ENCODE measurements around the gene CDRT15.
"Not testable (repeated sequence)": the region's sequence is repeated elsewhere in the genome, so short reads cannot be mapped to it uniquely, and the experiment has no call there.

The CDRT15 gene

DNA sequence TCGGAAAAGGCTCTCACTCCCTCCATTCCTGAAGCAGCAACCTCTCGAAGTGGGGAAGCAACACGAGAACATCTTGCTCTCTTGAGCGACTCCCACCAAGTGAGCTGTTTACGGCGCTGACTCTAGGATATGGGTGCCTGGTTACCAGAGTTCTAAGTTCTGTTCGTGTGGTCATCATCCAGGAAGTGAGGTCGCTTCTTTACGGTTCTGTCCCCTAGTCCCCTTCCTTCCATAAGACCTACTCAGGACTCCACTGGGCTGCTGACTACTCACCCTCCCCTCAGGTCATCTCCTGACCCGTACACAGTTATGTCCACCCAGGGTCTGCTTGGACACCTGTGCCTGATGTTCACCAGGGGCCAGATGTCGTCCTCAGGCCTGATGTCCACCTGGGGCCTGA lies at the start of gene CDRT15:
Gene CDRT15 (minus strand): TSS at position 101 of the 400 bp plus-strand sequence. CDS start 29 bp downstream, at position 72.
- not testable (repeated sequence) for FAIRE-seq

DNA sequence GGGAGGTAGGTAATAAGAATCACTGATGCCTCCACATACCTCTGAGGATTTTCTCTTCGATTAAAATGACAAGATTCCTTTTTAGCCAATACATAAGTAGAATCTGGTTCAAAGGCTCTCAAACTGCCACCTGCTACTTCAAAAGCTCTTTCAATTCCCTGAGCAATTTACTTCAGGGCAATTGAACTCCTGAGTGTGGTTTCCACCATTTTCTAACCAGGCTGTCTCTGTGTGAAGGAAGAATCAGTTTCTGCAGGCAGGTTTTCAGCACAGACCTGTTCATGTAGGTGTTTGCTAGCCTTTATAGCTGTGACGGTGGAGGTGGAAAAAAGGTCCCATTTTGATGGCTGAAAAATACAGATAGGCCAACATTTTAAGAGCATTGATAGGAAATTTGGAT lies 46.1 kb upstream of the CDRT15 start:
- no peak for FAIRE-seq

DNA sequence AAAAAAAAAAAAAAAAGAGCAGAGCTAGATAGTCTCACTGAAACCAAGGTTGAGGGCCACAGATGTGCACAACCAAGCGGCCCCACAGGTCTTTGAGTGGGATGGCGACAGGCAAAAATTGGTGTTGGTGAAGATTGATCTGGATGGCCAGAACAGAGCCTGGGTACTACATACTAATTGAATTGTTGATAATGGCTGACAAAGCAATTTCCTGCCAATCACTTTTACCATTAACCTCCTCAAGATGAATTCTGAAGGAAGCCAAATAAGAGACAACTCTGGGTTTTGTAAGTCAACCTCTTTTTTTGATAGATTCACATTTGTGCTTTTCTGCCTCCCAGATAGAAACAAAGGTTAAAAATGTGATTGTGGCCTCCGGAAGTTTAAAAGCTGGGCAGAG lies 44.9 kb upstream of the CDRT15 start:
- no peak for FAIRE-seq

DNA sequence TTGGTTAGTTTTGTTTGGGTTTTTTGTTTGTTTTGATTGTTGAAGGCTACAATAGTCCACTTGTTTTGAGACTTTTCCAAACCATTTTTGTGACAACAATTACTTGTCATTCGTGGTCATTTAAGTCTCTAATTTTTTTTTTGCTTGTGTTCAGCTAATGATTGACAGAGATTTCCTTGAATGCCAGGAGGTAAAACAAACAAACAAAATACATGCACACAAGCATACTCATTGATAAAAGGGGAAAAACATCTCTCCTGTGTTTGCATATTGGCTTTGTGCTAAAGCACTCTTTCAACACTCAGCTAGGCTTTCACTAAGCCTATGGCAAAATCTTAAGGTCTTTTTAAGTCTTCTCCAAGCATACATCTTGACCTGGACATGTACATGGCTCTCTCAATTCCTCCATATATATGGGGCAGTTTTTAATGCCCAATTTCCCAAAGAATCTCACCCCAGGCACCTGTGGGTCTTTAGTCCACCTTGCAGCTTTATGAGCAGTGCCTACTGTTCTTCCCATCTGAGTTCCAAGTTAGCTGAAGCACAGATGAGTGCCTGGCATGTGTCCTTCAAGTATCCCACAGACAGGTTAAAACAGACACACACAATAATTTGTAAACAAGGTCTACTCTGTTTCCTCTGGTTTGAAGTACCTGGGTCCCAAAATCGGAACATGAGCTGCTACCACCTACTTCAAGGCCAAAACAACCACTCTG lies 40.0 kb upstream of the CDRT15 start:
- no peak for FAIRE-seq

DNA sequence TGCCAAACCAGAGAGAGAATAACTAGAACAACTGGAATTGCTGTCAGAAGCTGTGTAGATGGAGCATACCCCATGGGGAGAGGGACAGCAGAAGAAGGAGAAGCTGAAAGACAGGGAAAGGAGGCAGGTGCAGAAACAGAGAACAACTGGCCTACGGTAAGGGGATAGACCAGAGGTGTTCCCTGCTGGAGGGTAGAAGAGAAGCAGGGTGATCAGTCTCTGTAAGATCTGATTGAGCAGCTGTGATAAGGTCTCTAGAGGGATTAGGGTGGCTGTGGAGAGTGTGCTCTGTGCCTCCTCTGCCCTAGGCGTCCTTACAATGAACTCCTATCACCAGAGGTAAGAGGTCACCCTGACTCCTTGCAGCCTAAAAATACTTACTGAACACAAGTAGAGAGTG lies 33.8 kb upstream of the CDRT15 start:
- FAIRE-seq, result no peak

DNA sequence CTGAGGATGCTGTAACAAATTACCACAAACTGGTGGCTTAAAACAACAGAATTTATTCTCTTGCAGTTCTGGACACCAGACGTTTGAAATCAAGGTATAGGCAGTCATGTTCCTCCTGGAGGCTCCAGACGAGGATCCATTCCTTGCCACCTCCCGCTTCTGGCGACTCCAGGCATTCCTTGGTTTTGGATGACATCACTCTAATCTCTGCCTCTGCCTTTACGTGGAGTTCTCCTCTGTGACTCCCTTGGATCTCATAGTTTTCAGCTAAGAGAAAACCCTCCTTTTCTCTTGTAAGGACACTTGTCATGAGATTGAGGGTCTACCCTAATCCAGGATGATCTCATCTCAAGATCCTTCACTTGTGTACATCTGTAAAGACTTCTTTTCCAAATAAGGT lies 32.8 kb upstream of the CDRT15 start:
- no peak for FAIRE-seq

DNA sequence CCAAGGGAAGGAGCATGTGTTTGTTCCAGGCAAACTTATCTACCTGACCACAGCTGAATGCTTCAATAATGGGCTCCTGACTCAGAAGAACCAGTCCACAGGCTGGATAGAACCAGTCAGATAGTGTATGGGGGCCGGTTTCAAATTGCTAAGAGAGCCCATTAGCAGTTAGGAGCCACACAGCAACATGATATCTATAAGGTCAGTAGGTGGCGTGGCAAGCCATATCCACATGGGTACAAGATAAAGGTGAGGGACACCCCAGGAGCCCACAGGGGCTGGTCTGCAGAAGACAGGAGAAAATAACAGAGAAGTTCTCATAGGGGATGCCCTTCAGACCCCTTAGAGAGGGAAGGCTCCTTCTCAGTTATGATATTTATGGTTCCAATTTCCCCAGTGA lies 31.6 kb upstream of the CDRT15 start:
- no peak for FAIRE-seq

DNA sequence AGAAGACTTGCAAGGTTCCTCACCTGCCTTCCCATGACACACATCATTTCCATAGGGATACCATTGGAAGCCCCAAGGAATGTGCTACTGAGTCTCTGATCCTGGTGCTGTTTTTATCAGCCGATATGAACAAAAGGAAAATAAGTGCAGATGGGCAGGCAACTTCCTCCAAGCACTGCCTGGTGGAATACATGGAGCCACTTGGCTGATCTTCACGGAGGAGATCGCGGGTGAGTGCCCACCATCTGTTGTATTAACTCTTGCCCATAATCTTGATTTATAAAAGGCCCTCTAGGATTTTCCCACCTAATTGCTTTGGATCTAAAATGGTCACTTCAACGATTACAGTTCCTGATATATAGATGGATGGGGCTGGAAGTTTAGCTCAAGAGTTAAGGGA lies 24.7 kb upstream of the CDRT15 start:
- FAIRE-seq, result no peak

DNA sequence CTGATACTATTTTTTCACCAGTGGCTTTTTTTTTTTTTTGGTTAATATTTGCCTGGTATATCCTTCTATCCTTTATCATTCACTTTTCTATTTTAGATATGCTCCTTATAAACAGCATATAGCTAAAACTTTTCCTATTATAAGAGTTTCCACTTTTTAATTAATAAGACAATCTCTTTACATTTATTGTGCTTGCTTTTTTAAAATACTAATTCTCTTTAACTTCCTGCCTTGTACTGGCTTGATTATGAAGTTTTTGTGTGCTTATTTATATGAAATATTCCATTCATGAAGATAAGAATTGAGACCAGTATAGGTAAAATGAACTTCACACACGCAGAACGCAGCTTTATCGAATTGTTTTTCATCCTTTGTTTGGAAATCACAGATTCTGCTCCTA lies 9.0 kb upstream of the CDRT15 start:
- FAIRE-seq, result no peak

DNA sequence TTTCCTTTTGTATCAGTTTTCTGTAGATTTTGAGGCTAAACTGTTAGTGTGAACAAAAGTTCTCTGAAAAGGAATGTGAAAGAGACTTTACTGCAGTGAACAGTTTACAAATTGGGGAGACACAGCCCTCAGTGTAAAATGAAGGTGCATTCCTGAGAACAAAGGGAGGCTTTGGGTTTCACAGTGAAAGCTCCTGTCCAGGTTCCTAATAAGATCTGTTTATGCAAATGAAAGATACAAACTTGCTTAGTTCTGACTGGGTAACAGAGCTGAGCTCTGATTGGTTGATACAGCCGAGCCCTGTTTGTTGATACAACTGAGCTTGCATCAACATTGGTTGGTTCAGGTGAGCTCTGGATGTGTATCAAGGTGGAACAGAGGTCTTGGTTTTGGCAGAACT lies 8.3 kb upstream of the CDRT15 start:
- FAIRE-seq, result no peak

DNA sequence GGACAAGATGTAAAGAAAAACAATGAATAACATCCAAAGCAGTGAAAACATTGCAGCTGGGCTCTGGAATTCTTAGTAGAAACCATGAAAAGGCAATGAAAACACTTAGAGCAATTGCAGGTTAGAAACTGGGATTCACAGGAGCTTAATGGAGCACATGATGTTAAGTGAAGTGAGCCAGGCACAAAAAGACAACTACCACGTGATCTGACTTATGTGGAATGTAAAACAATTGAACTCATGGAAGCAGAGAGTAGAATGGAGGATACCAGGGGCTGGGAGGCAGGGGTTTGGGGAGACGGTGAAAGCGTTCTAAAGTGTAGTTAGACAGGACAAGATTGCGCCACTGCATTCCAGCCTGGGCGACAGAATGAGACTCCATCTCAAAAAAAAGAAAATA lies 2.6 kb upstream of the CDRT15 start:
- FAIRE-seq, result not testable (repeated sequence)

DNA sequence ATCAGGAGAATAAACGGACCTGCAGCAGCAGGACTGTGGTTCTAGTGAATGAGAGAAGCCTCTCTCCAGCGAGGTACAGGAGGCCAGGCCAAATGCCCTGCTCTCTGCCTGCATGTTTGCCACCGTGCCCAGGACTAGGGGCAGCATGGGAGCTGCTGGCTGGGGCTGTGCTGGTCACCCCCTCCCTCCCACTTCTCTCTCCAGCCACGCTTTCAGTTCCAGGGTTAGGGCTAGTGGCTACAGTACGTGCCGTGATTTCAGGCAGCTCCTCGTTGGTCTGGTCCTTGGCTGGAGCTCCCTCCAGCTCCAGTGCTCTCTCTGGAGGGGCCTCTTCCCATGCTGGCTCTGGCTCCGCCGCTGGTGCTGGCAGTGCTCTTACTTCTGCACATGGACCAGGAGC lies 630 bp downstream of the CDRT15 start:
- FAIRE-seq, result not testable (repeated sequence)

DNA sequence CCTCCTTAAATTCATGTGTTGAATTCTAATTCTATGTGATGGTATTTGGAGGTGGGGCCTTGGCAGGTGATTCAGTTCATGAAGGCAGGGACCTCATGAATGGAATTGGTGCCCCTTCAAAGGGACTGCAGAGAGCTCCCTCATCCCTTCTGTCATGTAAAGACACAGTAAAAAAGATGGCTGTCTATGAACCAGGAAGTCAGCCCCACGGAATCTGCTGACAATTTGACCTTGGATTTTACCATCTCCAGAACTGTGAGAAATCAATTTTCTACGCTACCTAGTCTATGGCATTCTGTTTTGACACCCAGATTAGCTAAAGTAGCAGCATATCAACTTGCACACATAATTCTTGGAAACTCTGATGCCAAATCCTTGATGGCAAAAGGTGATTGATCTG lies 1.6 kb downstream of the CDRT15 start:
- not testable (repeated sequence) for FAIRE-seq

DNA sequence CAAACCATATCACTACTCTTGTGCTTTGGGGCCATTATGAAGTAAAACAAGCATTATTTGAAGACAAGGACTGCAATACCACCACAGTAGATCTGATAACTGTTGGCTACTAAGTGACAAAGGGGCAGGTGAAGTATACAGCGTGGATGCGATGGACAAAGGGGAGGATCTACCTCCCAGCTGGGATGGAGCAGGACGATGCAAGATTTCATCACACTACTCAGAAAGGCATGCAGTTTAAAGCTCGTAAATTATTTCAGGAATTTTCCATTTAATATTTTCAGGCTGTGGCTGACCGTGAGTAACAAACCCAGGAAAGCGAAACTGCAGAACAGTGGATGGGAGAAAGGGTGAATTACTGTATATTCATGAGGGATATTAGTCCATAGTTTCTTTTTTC lies 5.5 kb downstream of the CDRT15 start:
- FAIRE-seq, result not testable (repeated sequence)

DNA sequence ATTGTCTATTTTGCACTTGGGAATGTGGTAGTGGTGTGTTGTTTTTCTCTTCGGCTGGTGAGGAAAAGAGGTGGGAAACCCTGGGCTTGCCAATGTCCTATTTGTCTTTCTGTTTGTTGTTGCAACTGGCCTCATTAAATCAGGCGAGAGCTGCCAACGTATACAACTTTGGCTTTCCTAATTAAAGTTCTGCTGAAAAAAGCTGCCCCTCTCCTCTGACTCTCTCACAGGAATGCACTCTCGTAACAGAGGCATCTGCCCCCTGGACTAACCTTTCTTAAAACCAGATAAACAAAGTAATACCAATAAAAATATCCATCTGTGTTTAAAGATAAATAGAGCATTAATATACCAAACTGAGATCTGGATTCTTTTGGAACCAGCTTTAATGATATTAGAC lies 7.8 kb downstream of the CDRT15 start:
- no peak for FAIRE-seq

DNA sequence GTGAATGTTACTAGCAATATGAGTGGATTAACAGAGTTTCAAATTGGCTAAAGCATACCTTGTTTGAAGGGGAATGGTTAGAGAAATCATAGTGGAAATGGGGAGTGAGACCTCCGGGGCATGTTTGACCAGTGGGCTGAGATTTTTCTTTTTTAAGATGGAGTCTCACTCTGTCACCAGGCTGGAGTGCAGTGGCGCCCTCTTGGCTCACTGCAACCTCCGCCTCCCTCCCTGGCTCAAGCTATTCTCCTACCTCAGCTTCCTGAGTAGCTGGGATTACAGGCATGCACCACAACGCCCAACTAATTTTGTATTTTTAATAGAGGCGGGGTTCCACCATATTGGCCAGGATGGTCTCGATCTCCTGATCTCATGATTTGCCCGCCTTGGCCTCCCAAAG lies 9.6 kb downstream of the CDRT15 start:
- no peak for FAIRE-seq

DNA sequence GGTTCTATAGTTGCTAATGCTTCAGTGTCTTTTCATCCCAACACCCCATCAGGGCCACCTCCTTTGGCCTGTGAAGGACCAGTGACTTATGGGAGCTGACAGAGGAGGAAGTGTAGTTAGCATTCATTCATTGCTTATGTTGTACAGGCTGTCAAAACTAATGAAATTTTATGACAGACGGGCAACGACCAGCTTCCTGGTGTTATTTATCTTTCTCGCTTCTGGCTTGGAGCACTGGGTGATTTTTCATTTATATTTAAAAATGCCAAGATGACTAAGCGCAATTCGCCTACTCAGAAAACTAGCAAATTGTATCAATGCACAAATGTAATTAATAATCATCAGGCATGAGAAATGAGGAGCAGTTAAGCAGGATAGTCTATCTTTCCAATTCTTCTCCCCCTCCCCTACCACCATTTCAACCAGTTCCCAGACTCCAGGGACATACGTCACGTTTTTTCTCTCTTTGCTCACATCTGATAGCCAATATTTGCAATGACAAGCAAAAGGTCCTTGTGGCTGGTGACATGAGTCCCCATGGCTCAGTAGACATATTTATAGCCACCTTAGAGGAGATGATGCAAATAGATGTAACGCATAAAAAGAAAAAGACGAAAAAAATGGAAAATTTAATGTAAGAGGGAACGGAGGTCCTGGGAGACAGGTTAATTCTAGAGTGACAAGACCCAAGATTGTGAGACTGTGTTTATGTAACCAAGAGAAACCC lies 11.2 kb downstream of the CDRT15 start:
- FAIRE-seq, result no peak

DNA sequence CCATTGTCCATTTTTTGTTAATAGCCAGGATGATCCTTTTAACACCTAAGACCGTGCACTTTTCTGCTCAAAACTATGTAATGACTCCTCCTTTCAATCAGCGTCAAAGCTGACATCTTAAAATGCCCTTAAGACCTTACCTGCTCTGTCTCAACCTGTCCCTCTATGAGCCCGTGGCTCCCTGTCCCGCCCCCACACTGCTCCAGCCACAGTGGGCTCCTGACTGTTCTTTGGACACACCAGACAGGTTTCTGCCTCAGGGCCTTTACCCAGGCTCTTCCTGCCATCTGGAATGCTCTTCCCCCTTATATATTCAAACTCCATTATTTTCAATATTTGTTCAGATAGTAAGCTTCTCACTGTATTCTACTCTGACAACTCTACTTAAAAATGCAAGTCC lies 14.1 kb downstream of the CDRT15 start:
- FAIRE-seq, result no peak

DNA sequence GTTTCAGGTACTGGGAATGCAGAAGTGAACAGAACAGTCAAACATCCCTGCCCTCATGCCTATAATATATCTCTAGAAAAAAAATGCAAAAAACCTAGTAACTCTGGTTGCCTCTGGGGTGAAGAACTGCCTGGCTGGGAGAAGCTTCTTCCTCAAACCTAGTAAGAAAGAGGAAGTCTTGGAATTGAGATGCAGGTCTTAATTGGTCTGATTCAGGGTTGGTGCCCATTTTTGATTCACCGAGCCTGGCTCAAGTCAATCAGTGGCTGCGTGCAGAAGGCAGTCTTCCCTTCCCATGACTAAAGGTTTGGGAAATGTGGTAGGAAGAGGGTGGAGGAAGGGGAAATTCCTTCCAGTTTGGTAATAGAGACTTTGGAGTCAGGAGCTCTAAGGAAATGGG lies 22.4 kb downstream of the CDRT15 start:
- no peak for FAIRE-seq

DNA sequence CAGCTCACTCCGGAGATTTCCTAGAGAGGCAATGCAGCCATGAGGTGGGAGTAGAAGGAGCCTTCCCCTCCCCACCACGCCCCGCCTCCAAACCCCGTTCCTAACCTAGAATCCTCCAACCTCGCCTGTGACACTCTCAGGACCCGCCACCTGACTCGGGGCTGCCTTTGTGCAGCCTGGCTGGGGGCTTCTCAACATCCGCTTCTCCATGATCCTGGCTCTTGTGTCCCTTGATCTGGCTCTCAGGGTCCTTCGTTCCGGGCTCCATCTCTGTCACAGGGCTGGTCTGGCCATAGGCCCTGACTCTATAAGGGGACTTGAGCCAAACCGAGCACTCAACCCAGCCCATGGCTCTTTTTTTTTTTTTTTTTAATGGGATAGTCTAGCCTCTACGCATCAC lies 24.3 kb downstream of the CDRT15 start:
- FAIRE-seq, result no peak

DNA sequence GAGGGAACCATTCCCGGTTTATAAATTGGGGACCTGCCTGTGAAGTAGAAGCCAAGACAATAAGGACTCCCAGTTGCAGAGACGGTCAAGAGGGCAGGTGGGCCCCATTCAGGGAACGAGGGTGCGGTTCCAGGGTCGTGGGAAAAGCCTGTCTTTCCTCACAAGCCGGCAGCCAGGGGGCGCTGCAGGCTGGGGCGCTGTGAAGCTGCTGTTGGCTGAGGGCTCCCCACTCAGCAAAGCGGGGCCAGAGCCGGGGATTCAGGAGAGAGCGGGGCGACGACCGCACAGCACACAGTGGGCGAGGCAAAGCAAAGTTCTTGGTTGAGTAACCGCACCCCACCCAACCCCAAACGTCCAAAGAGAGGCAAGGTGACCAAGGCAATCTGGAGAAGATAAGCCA lies 24.9 kb downstream of the CDRT15 start:
- no peak for FAIRE-seq

DNA sequence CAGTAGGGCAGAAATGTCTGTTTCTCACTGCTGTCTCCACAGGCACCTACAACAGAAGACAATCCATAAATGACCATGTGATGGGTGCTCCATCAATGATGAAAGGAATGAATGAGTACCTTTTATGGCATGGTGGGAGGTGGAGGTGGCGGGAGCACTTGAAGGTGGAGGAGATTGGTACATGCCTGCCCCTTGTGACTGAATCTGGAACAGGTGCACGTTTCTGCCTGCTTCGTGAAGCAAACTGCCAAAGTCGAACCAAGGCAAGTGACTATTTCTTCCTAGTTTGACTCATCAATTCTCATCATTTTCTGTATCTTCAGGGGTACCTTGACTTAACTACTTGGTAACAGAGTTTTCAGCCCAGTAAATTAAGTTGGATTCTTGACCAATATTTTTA lies 25.4 kb downstream of the CDRT15 start:
- no peak for FAIRE-seq

DNA sequence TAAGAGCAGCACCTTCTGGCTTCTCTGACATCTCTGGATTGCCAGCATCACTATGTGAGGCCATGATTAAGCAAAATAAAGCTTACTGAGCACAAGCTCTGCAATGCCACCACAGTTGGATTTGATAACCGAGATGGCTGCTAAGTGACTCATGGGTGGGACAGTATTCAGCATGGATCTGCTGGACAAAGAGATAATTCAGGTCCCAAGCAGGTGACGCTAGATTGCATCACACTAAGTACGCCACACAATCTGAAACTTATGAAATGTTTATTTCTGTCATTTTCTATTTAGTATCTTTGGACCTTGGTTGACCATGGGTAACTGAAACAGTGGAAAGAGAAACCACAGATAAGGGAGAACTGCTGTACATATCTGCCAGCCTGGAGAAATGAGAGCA lies 27.4 kb downstream of the CDRT15 start:
- FAIRE-seq, result no peak

DNA sequence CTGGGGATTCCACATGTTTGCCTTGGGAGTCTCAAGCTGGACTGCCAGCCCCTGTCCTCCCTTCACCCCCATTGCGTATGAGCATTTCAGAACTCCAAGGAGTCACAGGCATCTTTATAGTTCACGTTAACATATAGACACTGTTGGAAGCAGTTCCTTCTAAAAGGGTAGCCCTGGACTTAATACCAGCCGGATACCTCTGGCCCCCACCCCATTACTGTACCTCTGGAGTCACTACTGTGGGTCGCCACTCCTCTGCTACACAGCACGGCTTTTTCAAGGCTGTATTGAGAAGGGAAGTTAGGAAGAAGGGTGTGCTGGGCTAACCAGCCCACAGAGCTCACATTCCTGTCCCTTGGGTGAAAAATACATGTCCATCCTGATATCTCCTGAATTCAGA lies 28.9 kb downstream of the CDRT15 start:
- no peak for FAIRE-seq

DNA sequence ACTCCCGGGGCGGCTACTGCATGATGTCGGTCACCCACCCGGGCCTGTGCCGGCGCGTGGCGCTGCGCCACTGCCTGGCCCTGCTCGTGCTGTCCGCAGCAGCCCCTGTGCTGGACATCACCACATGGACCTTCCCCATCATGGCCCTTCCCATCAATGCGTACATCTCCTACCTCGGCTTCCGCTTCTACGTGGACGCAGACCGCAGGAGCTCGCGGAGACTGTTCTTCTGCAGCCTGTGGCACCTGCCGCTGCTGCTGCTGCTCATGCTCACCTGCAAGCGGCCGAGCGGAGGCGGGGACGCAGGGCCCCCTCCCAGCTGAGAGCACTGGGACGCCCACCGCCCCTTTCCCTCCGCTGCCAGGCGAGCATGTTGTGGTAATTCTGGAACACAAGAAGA lies 29.8 kb downstream of the CDRT15 start:
- FAIRE-seq, result no peak
